Measurements from ENCODE around the gene HYDIN. TPM values are rescaled to one million over a fixed set of nuclear protein-coding genes. Genes with fewer than 3 reads are reported as not detected.

The HYDIN gene
- total and polyA plus RNA-seq, 9 of the 15 experiments (the other 6 are each of a cell fraction or from before 2014, with no cell fraction given): 0.08 to 0.43 (median 0.14) TPM; not detected in 1

DNA sequence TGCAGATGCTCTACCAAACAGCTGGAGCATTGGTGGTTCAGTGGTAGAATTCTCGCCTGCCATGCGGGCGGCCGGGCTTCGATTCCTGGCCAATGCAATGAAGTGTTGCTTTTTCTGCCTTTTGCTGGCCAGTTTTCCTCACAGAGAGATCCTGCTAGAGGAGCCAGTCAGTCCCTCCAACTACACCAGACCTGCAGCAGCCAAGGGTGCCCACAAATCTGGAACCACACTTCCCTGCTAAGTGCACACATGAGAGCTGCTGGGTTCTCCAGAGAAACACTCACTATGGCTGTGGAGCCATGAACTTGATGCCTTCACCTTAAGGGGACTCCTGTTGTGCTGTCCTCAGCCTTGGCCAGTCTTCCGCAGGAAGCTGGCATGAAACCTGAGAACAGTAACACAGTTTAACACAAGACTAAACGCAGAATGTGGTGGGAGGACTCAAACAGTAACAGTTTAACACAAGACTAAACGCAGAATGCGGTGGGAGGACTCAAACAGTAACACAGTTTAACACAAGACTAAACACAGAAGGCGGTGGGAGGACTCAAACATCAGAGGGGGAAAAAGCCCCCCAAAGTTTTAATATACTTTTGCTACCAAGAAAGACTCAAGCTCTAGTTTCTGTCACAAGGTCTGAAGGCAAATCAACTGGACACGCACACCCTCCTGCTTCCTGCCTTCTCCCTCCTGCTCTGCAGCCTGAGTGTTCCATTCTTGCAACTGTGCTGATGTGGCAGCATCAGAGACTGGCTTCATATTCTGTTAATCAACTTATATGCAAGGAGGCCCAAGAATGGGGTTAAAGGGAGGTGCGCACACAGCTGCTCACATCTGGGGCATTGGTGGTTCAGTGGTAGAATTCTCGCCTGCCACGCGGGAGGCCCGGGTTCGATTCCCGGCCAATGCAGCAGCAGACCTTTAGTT lies 441.6 kb downstream of the HYDIN start (continued):
- TF ChIP-seq FOS (IDR thresholded peaks at IDR 0.05; ENCODE audit: extremely low read depth, insufficient read length): no peak
- no peak for TF ChIP-seq C11orf30 (IDR thresholded peaks at IDR 0.05; ENCODE audit: low read depth)
- TF ChIP-seq, protein P1, sequence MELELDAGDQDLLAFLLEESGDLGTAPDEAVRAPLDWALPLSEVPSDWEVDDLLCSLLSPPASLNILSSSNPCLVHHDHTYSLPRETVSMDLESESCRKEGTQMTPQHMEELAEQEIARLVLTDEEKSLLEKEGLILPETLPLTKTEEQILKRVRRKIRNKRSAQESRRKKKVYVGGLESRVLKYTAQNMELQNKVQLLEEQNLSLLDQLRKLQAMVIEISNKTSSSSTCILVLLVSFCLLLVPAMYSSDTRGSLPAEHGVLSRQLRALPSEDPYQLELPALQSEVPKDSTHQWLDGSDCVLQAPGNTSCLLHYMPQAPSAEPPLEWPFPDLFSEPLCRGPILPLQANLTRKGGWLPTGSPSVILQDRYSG (tag; conservative IDR thresholded peaks at IDR 0.05; ENCODE audit: low read depth): no peak
- TF ChIP-seq TEAD2 (tag; IDR thresholded peaks at IDR 0.05): no peak
- TF ChIP-seq KLF13 (tag; IDR thresholded peaks at IDR 0.05; ENCODE audit: borderline replicate concordance, low read depth): no peak
- no peak for TF ChIP-seq ZNF316 (IDR thresholded peaks at IDR 0.05)
- no peak for TF ChIP-seq GATAD2B (IDR thresholded peaks at IDR 0.05; ENCODE audit: borderline replicate concordance)
- TF ChIP-seq MAFF (IDR thresholded peaks at IDR 0.05; ENCODE audit: low read length): no peak
- no peak for TF ChIP-seq ZNF354B (CRISPR knock-in tag; IDR thresholded peaks at IDR 0.05)
- TF ChIP-seq, protein P2, sequence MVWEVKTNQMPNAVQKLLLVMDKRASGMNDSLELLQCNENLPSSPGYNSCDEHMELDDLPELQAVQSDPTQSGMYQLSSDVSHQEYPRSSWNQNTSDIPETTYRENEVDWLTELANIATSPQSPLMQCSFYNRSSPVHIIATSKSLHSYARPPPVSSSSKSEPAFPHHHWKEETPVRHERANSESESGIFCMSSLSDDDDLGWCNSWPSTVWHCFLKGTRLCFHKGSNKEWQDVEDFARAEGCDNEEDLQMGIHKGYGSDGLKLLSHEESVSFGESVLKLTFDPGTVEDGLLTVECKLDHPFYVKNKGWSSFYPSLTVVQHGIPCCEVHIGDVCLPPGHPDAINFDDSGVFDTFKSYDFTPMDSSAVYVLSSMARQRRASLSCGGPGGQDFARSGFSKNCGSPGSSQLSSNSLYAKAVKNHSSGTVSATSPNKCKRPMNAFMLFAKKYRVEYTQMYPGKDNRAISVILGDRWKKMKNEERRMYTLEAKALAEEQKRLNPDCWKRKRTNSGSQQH (CRISPR knock-in tag; IDR thresholded peaks at IDR 0.05): no peak
- TF ChIP-seq CHD2 (IDR thresholded peaks at IDR 0.05; ENCODE audit: low read depth, low read length): no peak
- TF ChIP-seq HCFC1 (IDR thresholded peaks at IDR 0.05; ENCODE audit: low read depth, low read length): no peak
- no peak for TF ChIP-seq HDGF (IDR thresholded peaks at IDR 0.05)
- TF ChIP-seq PHF21A (IDR thresholded peaks at IDR 0.05; ENCODE audit: borderline replicate concordance, low read depth): no peak
- TF ChIP-seq GTF3C2 (IDR thresholded peaks at IDR 0.05; ENCODE audit: borderline replicate concordance, extremely low read depth, insufficient read length): peak; percentile 40
- TF ChIP-seq, protein P3, sequence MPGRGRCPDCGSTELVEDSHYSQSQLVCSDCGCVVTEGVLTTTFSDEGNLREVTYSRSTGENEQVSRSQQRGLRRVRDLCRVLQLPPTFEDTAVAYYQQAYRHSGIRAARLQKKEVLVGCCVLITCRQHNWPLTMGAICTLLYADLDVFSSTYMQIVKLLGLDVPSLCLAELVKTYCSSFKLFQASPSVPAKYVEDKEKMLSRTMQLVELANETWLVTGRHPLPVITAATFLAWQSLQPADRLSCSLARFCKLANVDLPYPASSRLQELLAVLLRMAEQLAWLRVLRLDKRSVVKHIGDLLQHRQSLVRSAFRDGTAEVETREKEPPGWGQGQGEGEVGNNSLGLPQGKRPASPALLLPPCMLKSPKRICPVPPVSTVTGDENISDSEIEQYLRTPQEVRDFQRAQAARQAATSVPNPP (IDR thresholded peaks at IDR 0.05; ENCODE audit: borderline replicate concordance, insufficient read depth, insufficient read length): no peak
- no peak for TF ChIP-seq MCM7 (IDR thresholded peaks at IDR 0.05)
- TF ChIP-seq PHTF2 (CRISPR knock-in tag; IDR thresholded peaks at IDR 0.05): no peak
- TF ChIP-seq BCL6 (CRISPR knock-in tag; IDR thresholded peaks at IDR 0.05): no peak
